Measurements from ENCODE around the gene RHBDL3.
"Not testable (repeated sequence)": the region's sequence is repeated elsewhere in the genome, so short reads cannot be mapped to it uniquely, and the experiment has no call there.

RHBDL3 gene

DNA sequence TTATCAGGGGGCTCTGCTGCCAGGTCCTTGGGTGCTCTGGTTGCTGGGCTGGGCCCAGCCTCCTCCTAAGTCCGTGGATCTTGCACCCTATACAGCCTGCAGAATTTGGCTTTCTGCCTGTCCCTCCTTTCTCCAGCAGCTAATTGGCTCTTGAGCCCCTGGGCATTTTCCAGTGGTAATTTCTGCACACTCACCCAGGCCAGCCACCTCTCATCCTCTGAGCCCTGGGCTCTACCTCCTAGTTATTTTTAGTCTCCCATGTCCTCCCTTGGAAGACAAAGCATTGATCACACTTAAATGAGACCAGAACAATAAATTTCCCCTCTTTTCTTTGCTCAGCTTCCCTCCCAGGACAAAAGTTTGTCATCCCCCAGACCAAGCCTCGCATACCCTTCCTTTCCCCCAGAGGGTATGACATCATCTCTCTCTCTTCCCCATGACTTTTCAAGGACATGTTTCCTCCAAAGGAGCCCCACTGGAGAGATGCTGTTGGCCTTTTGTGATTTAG lies 38.2 kb downstream of the RHBDL3 start:
- no peak overlapping the region for H3K4me3 ChIP-seq (ENCODE audit: control insufficient read depth, low read depth, low read length)
- DNase-seq (ENCODE audit: low read depth), result no peak

DNA sequence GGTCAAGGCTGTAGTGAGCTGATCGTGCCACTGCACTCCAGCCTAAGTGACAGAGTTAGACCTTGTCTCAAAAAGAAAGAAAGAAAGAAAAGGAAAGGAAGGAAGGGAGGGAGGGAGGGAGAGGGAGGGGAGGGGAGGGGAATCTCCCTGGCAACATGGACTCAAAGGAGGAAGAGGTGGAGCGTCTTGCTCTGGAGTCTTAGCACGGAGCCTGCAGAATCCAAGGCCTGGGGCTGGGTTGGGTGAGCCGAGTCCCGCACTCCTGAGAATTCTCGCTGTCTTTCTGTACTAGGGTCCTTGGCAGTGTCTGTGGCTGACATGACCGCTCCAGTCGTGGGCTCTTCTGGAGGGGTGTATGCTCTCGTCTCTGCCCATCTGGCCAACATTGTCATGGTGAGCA lies 39.4 kb downstream of the RHBDL3 start:
- DNase-seq (ENCODE audit: low read depth), result no peak
- no peak overlapping the region for H3K4me3 ChIP-seq (ENCODE audit: control insufficient read depth, low read depth, low read length)
- TF ChIP-seq, protein P1, sequence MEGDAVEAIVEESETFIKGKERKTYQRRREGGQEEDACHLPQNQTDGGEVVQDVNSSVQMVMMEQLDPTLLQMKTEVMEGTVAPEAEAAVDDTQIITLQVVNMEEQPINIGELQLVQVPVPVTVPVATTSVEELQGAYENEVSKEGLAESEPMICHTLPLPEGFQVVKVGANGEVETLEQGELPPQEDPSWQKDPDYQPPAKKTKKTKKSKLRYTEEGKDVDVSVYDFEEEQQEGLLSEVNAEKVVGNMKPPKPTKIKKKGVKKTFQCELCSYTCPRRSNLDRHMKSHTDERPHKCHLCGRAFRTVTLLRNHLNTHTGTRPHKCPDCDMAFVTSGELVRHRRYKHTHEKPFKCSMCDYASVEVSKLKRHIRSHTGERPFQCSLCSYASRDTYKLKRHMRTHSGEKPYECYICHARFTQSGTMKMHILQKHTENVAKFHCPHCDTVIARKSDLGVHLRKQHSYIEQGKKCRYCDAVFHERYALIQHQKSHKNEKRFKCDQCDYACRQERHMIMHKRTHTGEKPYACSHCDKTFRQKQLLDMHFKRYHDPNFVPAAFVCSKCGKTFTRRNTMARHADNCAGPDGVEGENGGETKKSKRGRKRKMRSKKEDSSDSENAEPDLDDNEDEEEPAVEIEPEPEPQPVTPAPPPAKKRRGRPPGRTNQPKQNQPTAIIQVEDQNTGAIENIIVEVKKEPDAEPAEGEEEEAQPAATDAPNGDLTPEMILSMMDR (conservative IDR thresholded peaks at IDR 0.05; ENCODE audit: control insufficient read depth, insufficient read depth, low read depth, low read length), result no peak

More for the DNA sequence above, 38.2 kb downstream of the RHBDL3 start:
- TF ChIP-seq, protein P1 (conservative IDR thresholded peaks at IDR 0.05; ENCODE audit: control insufficient read depth, insufficient read depth, low read depth, low read length), result no peak

DNA sequence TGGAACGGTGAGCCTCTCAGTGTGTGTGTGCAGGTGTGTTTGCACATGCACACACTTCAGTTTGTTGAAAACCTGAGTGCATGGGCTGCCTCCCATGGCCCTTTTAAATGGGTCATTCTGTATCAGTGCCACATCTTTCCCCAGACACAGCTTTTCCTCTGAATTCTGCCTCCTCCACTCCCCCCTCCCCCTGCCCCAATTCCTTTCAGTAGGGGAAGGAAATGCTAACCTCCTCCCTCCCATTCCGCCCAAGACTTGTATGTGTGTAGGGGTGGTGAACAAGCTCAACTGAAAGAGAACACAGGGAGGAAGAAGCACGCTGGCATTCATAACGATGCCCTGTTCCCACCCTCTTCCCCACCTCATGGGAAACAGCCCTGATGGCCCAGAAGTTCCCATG lies 42.0 kb downstream of the RHBDL3 start:
- no peak for DNase-seq (ENCODE audit: low read depth)
- no peak overlapping the region for H3K4me3 ChIP-seq (ENCODE audit: control insufficient read depth, low read depth, low read length)
- TF ChIP-seq, protein P1 (conservative IDR thresholded peaks at IDR 0.05; ENCODE audit: control insufficient read depth, insufficient read depth, low read depth, low read length), result no peak

DNA sequence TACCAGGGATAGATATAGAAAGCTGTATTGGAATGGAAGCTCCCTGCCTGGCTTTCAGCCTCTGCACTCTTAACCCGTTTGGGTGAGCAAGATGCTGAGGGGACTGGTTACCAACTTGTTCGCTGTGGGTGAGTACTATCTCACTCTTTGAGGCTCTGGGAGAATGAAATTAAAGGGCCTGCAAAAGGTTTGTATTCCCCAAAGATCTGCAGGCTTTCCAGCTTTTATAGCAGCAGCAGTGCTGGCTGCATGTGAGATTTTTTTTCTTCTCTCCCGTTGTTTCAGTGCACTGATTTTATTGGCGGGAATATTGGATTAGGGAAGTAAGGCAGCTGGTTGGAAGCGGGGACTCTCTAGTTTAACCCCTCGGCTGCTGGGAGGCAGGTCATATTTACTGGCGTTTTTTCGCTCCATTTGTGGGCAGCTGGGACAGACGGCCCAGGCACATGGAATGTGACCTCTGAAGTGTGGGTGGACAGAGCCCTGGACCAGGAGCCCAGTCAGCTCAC lies 45.5 kb downstream of the RHBDL3 start:
- TF ChIP-seq, protein P1 (conservative IDR thresholded peaks at IDR 0.05; ENCODE audit: control insufficient read depth, insufficient read depth, low read depth, low read length), result no peak
- no peak overlapping the region for H3K4me3 ChIP-seq (ENCODE audit: control insufficient read depth, low read depth, low read length)

DNA sequence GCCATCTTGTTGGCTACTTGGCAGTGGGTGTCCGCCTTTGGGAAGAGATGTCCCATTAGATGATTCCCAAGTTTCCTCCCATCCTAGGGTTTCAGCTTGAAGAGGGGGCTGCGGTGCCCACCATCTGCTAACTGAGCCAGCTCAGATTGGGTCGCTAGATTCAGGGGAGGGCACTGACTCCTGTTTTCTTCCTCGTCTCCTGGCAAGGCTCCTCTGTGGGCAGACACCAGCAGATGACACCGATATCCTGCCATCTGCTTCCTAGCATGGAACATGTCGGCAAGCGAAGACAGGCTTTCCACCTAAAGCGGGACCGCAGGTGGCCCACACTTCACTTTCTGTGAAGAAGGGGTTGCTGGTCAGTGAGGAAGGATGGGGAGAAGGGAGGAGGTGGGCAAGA lies 49.0 kb downstream of the RHBDL3 start:
- DNase-seq (ENCODE audit: low read depth), result no peak
- TF ChIP-seq, protein P1 (conservative IDR thresholded peaks at IDR 0.05; ENCODE audit: control insufficient read depth, insufficient read depth, low read depth, low read length), result no peak
- no peak overlapping the region for H3K4me3 ChIP-seq (ENCODE audit: control insufficient read depth, low read depth, low read length)

More for the DNA sequence above, 45.5 kb downstream of the RHBDL3 start:
- no peak for DNase-seq (ENCODE audit: low read depth)

DNA sequence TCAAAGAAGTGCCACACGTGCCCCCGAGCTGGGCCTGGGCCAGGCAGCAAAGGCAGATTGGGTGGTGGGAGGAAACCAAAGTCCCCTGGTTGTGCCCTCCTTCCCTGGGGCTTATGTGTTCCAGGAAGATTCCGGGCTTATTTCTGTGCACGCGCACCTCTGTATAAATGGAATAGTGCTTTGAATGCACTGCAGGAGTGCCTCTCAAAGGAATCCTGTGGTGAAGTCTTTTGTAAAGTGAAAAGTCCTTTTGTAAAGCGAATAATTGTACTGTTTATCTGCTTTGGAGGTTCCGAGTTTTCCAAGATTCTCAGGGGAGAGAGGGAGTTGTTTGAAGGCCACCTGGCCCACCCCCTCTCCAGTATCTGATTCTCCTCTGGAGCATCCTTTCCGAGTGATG lies 49.5 kb downstream of the RHBDL3 start:
- TF ChIP-seq, protein P1 (conservative IDR thresholded peaks at IDR 0.05; ENCODE audit: control insufficient read depth, insufficient read depth, low read depth, low read length), result no peak
- no peak for DNase-seq (ENCODE audit: low read depth)
- H3K4me3 ChIP-seq (ENCODE audit: control insufficient read depth, low read depth, low read length), result no peak overlapping the region

DNA sequence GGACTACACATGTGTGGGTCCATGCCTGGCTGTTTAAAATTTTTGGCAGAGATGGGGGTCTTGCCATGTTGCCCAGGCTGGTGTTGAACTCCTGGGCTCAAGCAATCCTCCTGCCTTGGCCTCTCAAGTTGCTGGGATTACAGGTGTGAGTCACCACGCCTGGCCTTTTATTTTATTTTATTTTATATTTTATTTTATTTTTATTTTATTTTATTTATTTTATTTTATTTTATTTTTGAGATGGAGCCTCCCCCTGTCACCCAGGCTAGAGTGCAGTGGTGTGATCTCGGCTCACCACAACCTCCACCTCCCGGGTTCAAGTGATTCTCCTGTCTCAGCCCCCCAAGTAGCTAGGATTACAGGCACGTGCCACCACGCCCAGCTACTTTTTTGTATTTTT lies 51.0 kb downstream of the RHBDL3 start:
- DNase-seq (ENCODE audit: low read depth); H3K4me3 ChIP-seq (ENCODE audit: control insufficient read depth, low read depth, low read length): not testable (repeated sequence)

Data from fibroblast of mammary gland (primary cell).